Measurements from ENCODE around the gene CEACAM16.

DNA sequence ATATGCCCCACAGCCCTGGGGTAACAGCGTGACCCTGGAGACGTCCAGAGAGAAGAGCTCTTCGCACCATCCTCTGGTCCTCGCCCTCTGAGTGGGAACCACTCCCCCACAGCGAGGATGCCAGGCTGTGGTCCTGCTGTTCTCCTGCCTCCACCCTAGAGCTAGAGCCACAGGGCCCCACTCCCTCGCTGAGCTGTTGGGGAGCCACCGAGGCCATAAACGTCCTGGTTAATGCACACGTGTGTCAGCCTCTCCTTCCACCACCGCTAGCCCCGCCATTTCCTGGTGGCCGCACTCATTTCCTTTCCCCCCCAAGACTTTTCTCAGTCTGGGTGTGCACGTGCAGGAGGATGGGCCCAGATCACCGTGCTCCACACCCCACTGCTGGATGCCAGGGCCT is 11.5 kb downstream of the CEACAM16 start:
- TF ChIP-seq, protein P1, sequence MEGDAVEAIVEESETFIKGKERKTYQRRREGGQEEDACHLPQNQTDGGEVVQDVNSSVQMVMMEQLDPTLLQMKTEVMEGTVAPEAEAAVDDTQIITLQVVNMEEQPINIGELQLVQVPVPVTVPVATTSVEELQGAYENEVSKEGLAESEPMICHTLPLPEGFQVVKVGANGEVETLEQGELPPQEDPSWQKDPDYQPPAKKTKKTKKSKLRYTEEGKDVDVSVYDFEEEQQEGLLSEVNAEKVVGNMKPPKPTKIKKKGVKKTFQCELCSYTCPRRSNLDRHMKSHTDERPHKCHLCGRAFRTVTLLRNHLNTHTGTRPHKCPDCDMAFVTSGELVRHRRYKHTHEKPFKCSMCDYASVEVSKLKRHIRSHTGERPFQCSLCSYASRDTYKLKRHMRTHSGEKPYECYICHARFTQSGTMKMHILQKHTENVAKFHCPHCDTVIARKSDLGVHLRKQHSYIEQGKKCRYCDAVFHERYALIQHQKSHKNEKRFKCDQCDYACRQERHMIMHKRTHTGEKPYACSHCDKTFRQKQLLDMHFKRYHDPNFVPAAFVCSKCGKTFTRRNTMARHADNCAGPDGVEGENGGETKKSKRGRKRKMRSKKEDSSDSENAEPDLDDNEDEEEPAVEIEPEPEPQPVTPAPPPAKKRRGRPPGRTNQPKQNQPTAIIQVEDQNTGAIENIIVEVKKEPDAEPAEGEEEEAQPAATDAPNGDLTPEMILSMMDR (IDR thresholded peaks at IDR 0.05; ENCODE audit: low read depth, low read length): no peak
- no peak for TF ChIP-seq EZH2phosphoT487 (IDR thresholded peaks at IDR 0.05; ENCODE audit: low read depth)
